ENCODE measurements around the gene SMARCA2. TPM values are rescaled to one million over a fixed set of nuclear protein-coding genes. Genes with fewer than 3 reads are reported as not detected.
A peak's percentile ranks its signal among the peaks of the same experiment; 100 is the strongest.

The SMARCA2 gene
- total RNA-seq, 1 experiment from 2014 or later: 15.2 TPM

GRCh38 chr9:2159521-2160454, 144.6 kb downstream of the SMARCA2 start:
- DNase-seq: no peak
- no peaks in the 10 kb centered on the region for H3K27me3 ChIP-seq

DNA sequence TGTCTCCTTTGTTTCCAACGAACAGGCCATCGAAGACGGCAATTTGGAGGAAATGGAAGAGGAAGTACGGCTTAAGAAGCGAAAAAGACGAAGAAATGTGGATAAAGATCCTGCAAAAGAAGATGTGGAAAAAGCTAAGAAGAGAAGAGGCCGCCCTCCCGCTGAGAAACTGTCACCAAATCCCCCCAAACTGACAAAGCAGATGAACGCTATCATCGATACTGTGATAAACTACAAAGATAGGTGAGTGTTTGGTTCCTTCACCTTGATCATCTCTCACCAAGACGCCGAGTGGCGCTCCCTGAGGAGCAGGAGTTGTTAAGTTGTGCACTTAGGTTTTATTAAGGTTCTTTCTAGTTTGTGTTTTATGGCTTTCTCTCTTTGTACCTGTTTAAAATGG, 146.5 kb downstream of the SMARCA2 start:
- no peak overlapping the region for H3K4me3 ChIP-seq
- no peak for DNase-seq

More at GRCh38 chr9:2159521-2160454, 144.6 kb downstream of the SMARCA2 start:
- H3K4me3 ChIP-seq: no peak overlapping the region; the same call in 1 of the 2 replicates
- H3K9me3 ChIP-seq: no peaks in the 10 kb centered on the region
- no peaks in the 10 kb centered on the region; the same call in 1 of the 2 replicates for H3K36me3 ChIP-seq

DNA sequence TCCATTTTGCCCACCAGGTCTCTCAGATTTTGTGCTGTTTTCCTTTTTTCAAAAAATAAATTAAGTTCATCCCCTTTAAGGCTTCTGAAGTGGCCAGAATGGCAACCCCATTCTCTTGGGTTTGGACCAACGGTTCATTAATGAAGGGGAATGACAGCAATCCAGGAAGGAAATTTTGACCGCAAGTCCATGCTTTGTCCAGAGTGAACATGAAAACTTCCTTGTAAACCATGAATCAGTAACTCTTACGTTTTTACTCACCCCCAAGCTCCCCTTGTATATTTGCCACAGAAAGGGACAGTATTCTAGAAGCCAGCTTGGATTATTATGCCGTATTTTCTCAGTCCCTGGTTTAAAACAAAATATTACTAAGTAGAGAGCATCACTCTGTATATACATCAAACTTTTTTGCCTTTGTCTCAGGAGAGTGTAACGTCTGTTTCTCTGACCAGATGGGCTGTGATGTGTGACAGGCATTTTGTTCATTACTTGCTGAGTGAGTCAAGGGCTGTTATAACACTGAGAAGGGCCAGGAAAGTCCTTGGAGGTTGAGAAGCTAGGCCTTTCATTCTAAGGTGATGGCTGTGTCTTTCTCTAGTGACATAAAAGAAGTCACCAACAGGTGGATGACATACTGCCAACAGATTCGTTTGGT, 148.2 kb downstream of the SMARCA2 start:
- Histone ChIP-seq H3K27me3 (no peaks in the 10 kb centered on the region), H3K9me3 (no peaks in the 10 kb centered on the region), H3K36me3 (no peaks in the 10 kb centered on the region; the same call in 1 of the 2 replicates), H3K4me3 (no peak overlapping the region)
- no peak for DNase-seq

More for the DNA sequence above, 146.5 kb downstream of the SMARCA2 start:
- Histone ChIP-seq H3K27me3 (no peaks in the 10 kb centered on the region), H3K36me3 (no peaks in the 10 kb centered on the region; the same call in 1 of the 2 replicates), H3K9me3 (no peaks in the 10 kb centered on the region)

GRCh38 chr9:2164268-2164667, 149.1 kb downstream of the SMARCA2 start:
- Histone ChIP-seq H3K27me3 (no peaks in the 10 kb centered on the region), H3K9me3 (no peaks in the 10 kb centered on the region), H3K4me3 (no peak overlapping the region), H3K36me3 (no peaks in the 10 kb centered on the region; the same call in 1 of the 2 replicates)
- no peak for DNase-seq

DNA sequence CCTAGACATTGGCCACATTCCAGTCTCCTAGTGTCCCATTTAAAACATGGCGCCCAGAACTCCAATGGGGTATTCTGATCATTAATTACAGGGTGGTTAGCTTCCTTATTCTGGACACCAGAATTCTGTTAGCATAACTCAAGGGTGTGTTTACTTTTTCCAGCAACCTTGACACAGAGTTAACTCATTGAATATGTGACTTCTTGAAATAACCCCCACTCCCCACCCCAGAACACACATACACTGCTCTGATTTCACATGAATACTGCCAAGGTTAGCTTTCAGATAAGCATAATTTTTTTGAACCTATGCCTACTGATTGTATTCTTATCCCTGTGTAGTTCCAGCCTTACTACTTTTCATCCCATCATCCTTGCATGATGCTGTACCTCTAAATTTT, 151.1 kb downstream of the SMARCA2 start:
- DNase-seq: no peak
- H3K27me3 ChIP-seq: no peaks in the 10 kb centered on the region
- H3K36me3 ChIP-seq: no peaks in the 10 kb centered on the region; the same call in 1 of the 2 replicates
- no peaks in the 10 kb centered on the region for H3K9me3 ChIP-seq
- H3K4me3 ChIP-seq: no peak overlapping the region

- H3K36me3 ChIP-seq: peaks cover 4% of the 10 kb centered on the region; the same call in 1 of the 2 replicates
- H3K9me3 ChIP-seq: no peaks in the 10 kb centered on the region
- DNase-seq: no peak
- H3K4me3 ChIP-seq: no peak overlapping the region
- H3K27me3 ChIP-seq: no peaks in the 10 kb centered on the region
These were observed 153.9 kb downstream of the SMARCA2 start for GRCh38 chr9:2169035-2169434.

GRCh38 chr9:2170722-2171121, 155.6 kb downstream of the SMARCA2 start:
- H3K36me3 ChIP-seq: peaks cover 4% of the 10 kb centered on the region; the same call in 1 of the 2 replicates
- no peaks in the 10 kb centered on the region for H3K9me3 ChIP-seq
- no peak overlapping the region for H3K4me3 ChIP-seq
- DNase-seq: no peak
- H3K27me3 ChIP-seq: no peaks in the 10 kb centered on the region

- Histone ChIP-seq H3K4me3 (no peak overlapping the region), H3K9me3 (no peaks in the 10 kb centered on the region), H3K36me3 (peaks cover 4% of the 10 kb centered on the region; the same call in 1 of the 2 replicates)
These were observed 158.0 kb downstream of the SMARCA2 start for GRCh38 chr9:2173170-2173569.

GRCh38 chr9:2173861-2174260, 158.7 kb downstream of the SMARCA2 start:
- H3K36me3 ChIP-seq: peaks cover 4% of the 10 kb centered on the region; the same call in 1 of the 2 replicates
- no peaks in the 10 kb centered on the region for H3K27me3 ChIP-seq
- no peaks in the 10 kb centered on the region for H3K9me3 ChIP-seq
- no peak for DNase-seq
- no peak overlapping the region for H3K4me3 ChIP-seq

More at GRCh38 chr9:2173170-2173569, 158.0 kb downstream of the SMARCA2 start:
- DNase-seq: no peak
- H3K27me3 ChIP-seq: no peaks in the 10 kb centered on the region

- no peak overlapping the region for H3K4me3 ChIP-seq
- no peaks in the 10 kb centered on the region for H3K27me3 ChIP-seq
- no peaks in the 10 kb centered on the region for H3K9me3 ChIP-seq
- no peak for DNase-seq
- H3K36me3 ChIP-seq: peaks cover 4% of the 10 kb centered on the region; the same call in 1 of the 2 replicates
These were observed 159.2 kb downstream of the SMARCA2 start for GRCh38 chr9:2174306-2174705.

DNA sequence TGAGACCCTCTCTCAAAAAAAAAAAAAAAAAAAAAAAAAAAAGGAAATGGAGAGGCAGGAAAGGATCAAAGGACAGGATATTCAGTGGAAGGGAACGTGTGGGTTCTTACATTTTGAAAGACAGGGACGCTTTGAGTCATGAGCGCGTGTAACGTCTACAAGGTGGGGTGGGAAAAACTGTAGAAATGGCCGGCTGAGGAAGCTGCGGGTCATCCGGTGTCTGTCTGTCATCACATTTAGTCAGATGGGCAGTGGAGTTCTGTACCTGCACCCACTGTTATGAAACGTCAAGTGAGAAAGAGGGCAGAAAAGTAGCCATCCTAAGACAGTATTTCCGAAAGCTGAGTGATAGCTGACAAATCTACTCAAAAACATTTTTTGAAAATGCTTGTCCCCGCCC, 159.8 kb downstream of the SMARCA2 start:
- Histone ChIP-seq H3K9me3 (no peaks in the 10 kb centered on the region), H3K36me3 (peaks cover 4% of the 10 kb centered on the region; the same call in 1 of the 2 replicates), H3K27me3 (no peaks in the 10 kb centered on the region), H3K4me3 (no peak overlapping the region)
- no peak for DNase-seq

DNA sequence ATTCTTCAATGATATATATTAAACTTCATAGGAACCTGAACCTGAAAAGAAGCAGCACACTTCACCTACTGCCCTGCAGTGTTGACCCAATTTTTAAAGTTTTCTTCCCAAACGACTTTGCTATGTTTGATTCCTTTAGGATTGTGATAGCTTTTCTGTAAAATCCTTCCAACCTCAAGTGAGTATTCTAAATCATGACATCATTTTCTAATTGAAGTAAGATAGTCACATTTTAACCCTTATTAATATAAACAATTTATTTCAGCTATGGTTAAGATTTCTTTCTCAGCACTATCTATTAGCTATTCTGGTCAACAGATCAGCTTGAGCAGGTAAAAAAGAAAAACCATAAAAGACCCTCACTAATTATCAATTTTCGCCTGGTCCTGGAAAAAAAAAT, 162.0 kb downstream of the SMARCA2 start:
- no peak for DNase-seq
- H3K36me3 ChIP-seq: no peaks in the 10 kb centered on the region

GRCh38 chr9:2178034-2178734, 163.0 kb downstream of the SMARCA2 start:
- no peaks in the 10 kb centered on the region for H3K36me3 ChIP-seq
- no peaks in the 10 kb centered on the region for H3K9me3 ChIP-seq
- H3K4me3 ChIP-seq: no peak overlapping the region
- DNase-seq: no peak
- H3K27me3 ChIP-seq: no peaks in the 10 kb centered on the region

More for the DNA sequence above, 162.0 kb downstream of the SMARCA2 start:
- Histone ChIP-seq H3K27me3 (no peaks in the 10 kb centered on the region), H3K9me3 (no peaks in the 10 kb centered on the region), H3K4me3 (no peak overlapping the region)

DNA sequence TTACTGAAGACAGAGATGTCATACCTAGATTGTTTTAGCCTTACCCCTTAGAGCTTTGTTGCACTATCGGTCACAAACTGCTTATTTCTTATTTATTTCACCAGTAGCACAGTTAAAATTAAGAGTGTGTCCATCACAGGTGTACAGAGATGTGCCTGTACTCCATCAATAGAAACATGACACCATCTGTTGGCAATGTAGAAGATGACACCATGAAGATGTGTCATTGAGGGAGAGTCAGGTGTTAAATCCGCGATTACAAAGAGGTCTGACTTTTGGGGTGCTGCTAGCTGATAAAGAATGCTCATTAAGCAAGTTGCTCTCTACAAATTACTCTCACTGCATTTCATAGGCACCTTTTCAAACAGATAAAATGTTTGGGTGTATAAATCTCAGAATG, 164.4 kb downstream of the SMARCA2 start:
- no peak for DNase-seq
- Histone ChIP-seq H3K9me3 (no peaks in the 10 kb centered on the region), H3K27me3 (no peaks in the 10 kb centered on the region), H3K4me3 (no peak overlapping the region), H3K36me3 (no peaks in the 10 kb centered on the region)

GRCh38 chr9:2180154-2180553, 165.0 kb downstream of the SMARCA2 start:
- no peaks in the 10 kb centered on the region for H3K27me3 ChIP-seq
- H3K36me3 ChIP-seq: no peaks in the 10 kb centered on the region
- H3K4me3 ChIP-seq: no peak overlapping the region
- H3K9me3 ChIP-seq: no peaks in the 10 kb centered on the region
- DNase-seq: no peak

DNA sequence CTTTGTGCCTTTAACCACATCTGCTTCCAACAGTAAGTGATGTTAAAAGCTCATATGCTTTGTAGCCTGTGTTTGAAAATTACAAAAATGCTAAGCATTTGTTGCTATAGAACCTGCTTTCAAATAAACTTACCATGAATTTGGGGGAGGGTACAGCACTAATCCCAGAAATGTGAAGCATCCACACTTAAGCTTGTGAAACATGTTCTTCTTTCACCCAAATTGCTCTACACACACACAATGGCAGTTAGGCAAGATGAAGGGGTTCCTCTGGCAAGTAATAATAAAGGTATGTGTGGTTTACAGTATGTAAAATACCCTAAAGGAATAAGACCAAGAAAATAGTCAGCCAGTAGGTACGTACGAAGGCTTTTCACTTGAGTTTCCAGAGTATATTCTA, 165.6 kb downstream of the SMARCA2 start:
- no peak for DNase-seq
- no peak overlapping the region for H3K4me3 ChIP-seq
- no peaks in the 10 kb centered on the region for H3K36me3 ChIP-seq
- no peaks in the 10 kb centered on the region for H3K9me3 ChIP-seq
- no peaks in the 10 kb centered on the region for H3K27me3 ChIP-seq

DNA sequence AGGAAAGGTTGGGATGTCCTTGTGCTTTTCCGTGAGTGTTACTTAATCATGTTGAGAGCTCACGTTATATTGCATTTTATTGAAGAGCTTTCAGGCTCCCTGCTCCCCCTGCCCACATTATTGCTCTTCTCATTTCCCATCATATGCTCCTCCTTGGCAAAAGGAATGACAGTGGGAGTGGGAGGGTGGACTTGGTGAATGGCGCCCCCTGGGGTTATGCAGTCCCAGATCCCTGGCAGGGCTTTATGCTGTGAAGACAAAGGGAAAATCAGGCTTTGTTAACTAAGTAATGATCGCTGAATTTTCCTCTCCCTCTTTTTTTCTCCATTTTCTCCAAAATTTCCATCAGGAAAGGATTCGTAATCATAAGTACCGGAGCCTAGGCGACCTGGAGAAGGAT, 166.6 kb downstream of the SMARCA2 start:
- Histone ChIP-seq H3K27me3 (no peaks in the 10 kb centered on the region), H3K36me3 (no peaks in the 10 kb centered on the region), H3K9me3 (no peaks in the 10 kb centered on the region), H3K4me3 (no peak overlapping the region)
- DNase-seq: peak; percentile 8
